Neural cell (in vitro differentiated cells): Measurements from ENCODE around the gene ZBTB17. TPM values are rescaled to one million over a fixed set of nuclear protein-coding genes. Genes with fewer than 3 reads are reported as not detected.

ENCODE experiments used
- H2AFZ ChIP-seq: fragments of 200-600, 300-800 bp; sonication (generic), shearing (Covaris generic); 2 replicates; pipeline ENCODE4 v1.6.0; 2014; ENCODE audit warnings: low read depth, mild to moderate bottlenecking, antibody characterized with exemption, low read length, moderate library complexity
- H3F3A ChIP-seq: fragments of 200-600 bp; shearing (Covaris generic); 2 replicates; pipeline ENCODE4 v1.6.1; 2016; ENCODE audit warnings: mild to moderate bottlenecking, moderate library complexity, mixed read lengths, antibody characterized with exemption, low read length; ENCODE audit not compliant: insufficient read depth, poor library complexity, severe bottlenecking
- H3K27ac ChIP-seq: fragments of 200-600, 300-800 bp; sonication (generic), shearing (Covaris generic); 2 replicates; pipeline ENCODE4 v1.5.1; 2014; ENCODE audit warnings: mild to moderate bottlenecking, low read length, moderate library complexity
- H3K27me3 ChIP-seq: fragments of 300-800, 200-600 bp; sonication (generic), shearing (Covaris generic); 2 replicates; pipeline ENCODE4 v1.6.0; 2014; ENCODE audit warnings: mild to moderate bottlenecking, low read depth, low read length, moderate library complexity; ENCODE audit not compliant: insufficient read depth
- H3K36me3 ChIP-seq: fragments of 300-800, 200-600 bp; sonication (generic), shearing (Covaris generic); 2 replicates; pipeline ENCODE4 v1.5.1; 2014; ENCODE audit warnings: mild to moderate bottlenecking, antibody characterized with exemption, low read length, moderate library complexity; ENCODE audit not compliant: insufficient read depth
- H3K4me2 ChIP-seq: fragments of 300-800, 200-600 bp; sonication (generic), shearing (Covaris generic); 2 replicates; pipeline ENCODE4 v1.6.0; 2014; ENCODE audit warnings: mild to moderate bottlenecking, low read length
- H3K4me3 ChIP-seq: fragments of 300-800, 200-600 bp; sonication (generic), shearing (Covaris generic); 2 replicates; pipeline ENCODE4 v1.5.1; 2014; ENCODE audit warnings: mild to moderate bottlenecking, low read length, moderate library complexity
- H3K79me2 ChIP-seq: fragments of 200-600 bp; shearing (Covaris generic); replicated peaks from 2 replicates; pipeline ENCODE4 v1.6.0; 2014; ENCODE audit warnings: mild to moderate bottlenecking, low read length, moderate library complexity; ENCODE audit not compliant: insufficient read depth
- H3K9ac ChIP-seq: fragments of 300-800, 200-600 bp; sonication (generic), shearing (Covaris generic); 2 replicates; pipeline ENCODE4 v1.6.1; 2016; ENCODE audit warnings: mild to moderate bottlenecking, low read length, mixed read lengths
- H3K9me2 ChIP-seq: fragments of 200-600 bp; shearing (Covaris generic); 2 replicates; pipeline ENCODE4 v1.6.1; 2016; ENCODE audit warnings: mild to moderate bottlenecking, low read length, mixed read lengths; ENCODE audit not compliant: insufficient read depth
- H3K9me3 ChIP-seq: fragments of 200-600, 300-800 bp; sonication (generic), shearing (Covaris generic); 2 replicates; pipeline ENCODE4 v1.6.1; 2016; ENCODE audit warnings: mild to moderate bottlenecking, mixed run types, low read length, moderate library complexity, mixed read lengths
- H4K20me1 ChIP-seq: fragments of 200-600 bp; shearing (Covaris generic); 2 replicates; pipeline ENCODE4 v1.6.1; 2016; ENCODE audit warnings: mild to moderate bottlenecking, mixed run types; ENCODE audit not compliant: insufficient read depth
- EP300 ChIP-seq: fragments of 450-650 bp; conservative IDR thresholded peaks from 2 replicates; pipeline ENCODE4 v1.6.1; 2014; ENCODE audit warnings: antibody characterized with exemption, mild to moderate bottlenecking, moderate library complexity; ENCODE audit not compliant: poor library complexity, severe bottlenecking
- EZH2 ChIP-seq: fragments of 200-600, 300-800 bp; shearing (Covaris generic), sonication (generic); IDR thresholded peaks from 2 replicates; pipeline ENCODE4 v1.6.1; 2014; ENCODE audit warnings: antibody characterized with exemption, low read length, borderline replicate concordance, mild to moderate bottlenecking; ENCODE audit not compliant: insufficient read depth, poor library complexity, severe bottlenecking
- MXI1 ChIP-seq: fragments of 450-650 bp; conservative IDR thresholded peaks from 2 replicates; pipeline ENCODE4 v1.6.1; 2014; ENCODE audit warnings: antibody characterized with exemption, mild to moderate bottlenecking; ENCODE audit not compliant: poor library complexity, severe bottlenecking
- POLR2AphosphoS5 ChIP-seq: IDR thresholded peaks from 2 replicates; pipeline ENCODE4 v1.6.1; 2012
- RAD21 ChIP-seq: fragments of 450-650 bp; conservative IDR thresholded peaks from 2 replicates; pipeline ENCODE4 v1.6.1; 2014; ENCODE audit warnings: antibody characterized with exemption, mild to moderate bottlenecking, moderate library complexity
- SMC3 ChIP-seq: fragments of 450-650 bp; conservative IDR thresholded peaks from 2 replicates; pipeline ENCODE4 v1.6.1; 2014; ENCODE audit warnings: antibody characterized with exemption, mild to moderate bottlenecking, moderate library complexity; ENCODE audit not compliant: poor library complexity
- TAF1 ChIP-seq: IDR thresholded peaks from 2 replicates; pipeline ENCODE4 v1.6.1; 2012; ENCODE audit warnings: low read depth
- polyA plus RNA-seq: library from polyadenylated mRNA; depleted of rRNA; stranded (reverse); fragments of >200 nt; gene quantifications from 2 replicates; pipeline ENCODE4 v1.2.3, GENCODE V29; 2014
- TF ChIP-seq, protein P1 (sequence below): IDR thresholded peaks from 2 replicates; pipeline ENCODE4 v1.6.1; 2012; ENCODE audit warnings: borderline replicate concordance
- TF ChIP-seq, protein P2 (sequence below): fragments of 450-650 bp; IDR thresholded peaks from 2 replicates; pipeline ENCODE4 v1.5.1; 2014; ENCODE audit warnings: antibody characterized with exemption, mild to moderate bottlenecking, moderate library complexity; ENCODE audit not compliant: poor library complexity, severe bottlenecking

ZBTB17 gene
- polyA plus RNA-seq, 1 donor from 2014 or later, result 114 TPM

DNA sequence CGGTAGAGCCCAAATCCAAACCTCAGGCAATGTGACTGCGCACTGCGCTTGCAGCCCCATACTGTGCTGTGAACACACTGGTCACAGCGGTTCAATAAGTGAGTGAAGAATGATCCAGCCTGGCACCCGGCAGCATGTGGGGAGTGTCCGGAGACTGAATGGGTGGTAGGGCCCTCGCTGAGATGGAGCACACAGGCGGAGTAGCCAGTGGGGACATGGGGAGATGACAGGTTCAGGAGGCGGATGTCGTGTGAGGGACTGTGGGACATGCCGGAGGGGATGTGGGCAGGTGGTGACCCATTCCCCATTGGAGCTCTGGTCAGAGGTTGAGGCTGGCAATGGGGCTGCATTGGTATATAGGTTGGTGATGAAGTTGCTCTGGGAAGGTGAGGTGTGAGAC, 33.8 kb upstream of the ZBTB17 start:
- Histone ChIP-seq H2AFZ (no peak overlapping the region), H3K4me3 (no peak overlapping the region), H3K79me2 (no peaks in the 10 kb centered on the region), H3K9ac (no peak overlapping the region), H3K36me3 (no peaks in the 10 kb centered on the region), H3K27ac (no peak overlapping the region), H3F3A (no peaks in the 10 kb centered on the region), H4K20me1 (no peaks in the 10 kb centered on the region), H3K27me3 (no peaks in the 10 kb centered on the region), H3K9me2 (no peaks in the 10 kb centered on the region), H3K4me2 (no peak overlapping the region), H3K9me3 (no peaks in the 10 kb centered on the region)
- TF ChIP-seq SMC3 (no peak), TAF1 (no peak), EP300 (no peak), RAD21 (no peak), POLR2AphosphoS5 (no peak), MXI1 (no peak), EZH2 (no peak)
- TF ChIP-seq, protein P1, sequence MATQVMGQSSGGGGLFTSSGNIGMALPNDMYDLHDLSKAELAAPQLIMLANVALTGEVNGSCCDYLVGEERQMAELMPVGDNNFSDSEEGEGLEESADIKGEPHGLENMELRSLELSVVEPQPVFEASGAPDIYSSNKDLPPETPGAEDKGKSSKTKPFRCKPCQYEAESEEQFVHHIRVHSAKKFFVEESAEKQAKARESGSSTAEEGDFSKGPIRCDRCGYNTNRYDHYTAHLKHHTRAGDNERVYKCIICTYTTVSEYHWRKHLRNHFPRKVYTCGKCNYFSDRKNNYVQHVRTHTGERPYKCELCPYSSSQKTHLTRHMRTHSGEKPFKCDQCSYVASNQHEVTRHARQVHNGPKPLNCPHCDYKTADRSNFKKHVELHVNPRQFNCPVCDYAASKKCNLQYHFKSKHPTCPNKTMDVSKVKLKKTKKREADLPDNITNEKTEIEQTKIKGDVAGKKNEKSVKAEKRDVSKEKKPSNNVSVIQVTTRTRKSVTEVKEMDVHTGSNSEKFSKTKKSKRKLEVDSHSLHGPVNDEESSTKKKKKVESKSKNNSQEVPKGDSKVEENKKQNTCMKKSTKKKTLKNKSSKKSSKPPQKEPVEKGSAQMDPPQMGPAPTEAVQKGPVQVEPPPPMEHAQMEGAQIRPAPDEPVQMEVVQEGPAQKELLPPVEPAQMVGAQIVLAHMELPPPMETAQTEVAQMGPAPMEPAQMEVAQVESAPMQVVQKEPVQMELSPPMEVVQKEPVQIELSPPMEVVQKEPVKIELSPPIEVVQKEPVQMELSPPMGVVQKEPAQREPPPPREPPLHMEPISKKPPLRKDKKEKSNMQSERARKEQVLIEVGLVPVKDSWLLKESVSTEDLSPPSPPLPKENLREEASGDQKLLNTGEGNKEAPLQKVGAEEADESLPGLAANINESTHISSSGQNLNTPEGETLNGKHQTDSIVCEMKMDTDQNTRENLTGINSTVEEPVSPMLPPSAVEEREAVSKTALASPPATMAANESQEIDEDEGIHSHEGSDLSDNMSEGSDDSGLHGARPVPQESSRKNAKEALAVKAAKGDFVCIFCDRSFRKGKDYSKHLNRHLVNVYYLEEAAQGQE, result no peak
- TF ChIP-seq, protein P2, sequence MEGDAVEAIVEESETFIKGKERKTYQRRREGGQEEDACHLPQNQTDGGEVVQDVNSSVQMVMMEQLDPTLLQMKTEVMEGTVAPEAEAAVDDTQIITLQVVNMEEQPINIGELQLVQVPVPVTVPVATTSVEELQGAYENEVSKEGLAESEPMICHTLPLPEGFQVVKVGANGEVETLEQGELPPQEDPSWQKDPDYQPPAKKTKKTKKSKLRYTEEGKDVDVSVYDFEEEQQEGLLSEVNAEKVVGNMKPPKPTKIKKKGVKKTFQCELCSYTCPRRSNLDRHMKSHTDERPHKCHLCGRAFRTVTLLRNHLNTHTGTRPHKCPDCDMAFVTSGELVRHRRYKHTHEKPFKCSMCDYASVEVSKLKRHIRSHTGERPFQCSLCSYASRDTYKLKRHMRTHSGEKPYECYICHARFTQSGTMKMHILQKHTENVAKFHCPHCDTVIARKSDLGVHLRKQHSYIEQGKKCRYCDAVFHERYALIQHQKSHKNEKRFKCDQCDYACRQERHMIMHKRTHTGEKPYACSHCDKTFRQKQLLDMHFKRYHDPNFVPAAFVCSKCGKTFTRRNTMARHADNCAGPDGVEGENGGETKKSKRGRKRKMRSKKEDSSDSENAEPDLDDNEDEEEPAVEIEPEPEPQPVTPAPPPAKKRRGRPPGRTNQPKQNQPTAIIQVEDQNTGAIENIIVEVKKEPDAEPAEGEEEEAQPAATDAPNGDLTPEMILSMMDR, result no peak

DNA sequence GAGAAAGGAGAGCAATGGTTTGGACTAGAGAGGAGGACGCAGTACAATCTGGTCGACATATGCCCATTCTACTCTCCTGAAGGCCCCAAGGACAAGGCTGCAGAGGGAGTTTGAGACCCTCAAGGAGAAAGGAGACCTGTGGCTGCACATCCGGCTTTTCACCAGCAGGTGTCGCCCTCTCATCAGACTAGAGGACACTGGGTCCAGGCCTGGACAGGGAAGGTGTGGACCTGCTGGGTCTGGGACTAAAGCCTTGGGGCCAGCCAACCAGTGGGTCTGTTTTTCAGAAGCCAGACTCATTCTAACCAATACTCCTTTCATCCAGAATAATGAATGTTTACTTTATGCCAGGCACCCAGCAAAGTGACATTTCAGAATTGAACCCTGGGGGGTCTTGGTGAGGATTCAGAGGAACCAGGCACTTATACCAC, 33.1 kb upstream of the ZBTB17 start:
- Histone ChIP-seq H3K4me3 (no peak overlapping the region), H3K27ac (no peak overlapping the region), H3K9me3 (no peaks in the 10 kb centered on the region), H3K79me2 (no peaks in the 10 kb centered on the region), H4K20me1 (no peaks in the 10 kb centered on the region), H3K36me3 (no peaks in the 10 kb centered on the region), H3F3A (no peaks in the 10 kb centered on the region), H2AFZ (no peak overlapping the region), H3K27me3 (no peaks in the 10 kb centered on the region), H3K9ac (no peak overlapping the region), H3K9me2 (no peaks in the 10 kb centered on the region), H3K4me2 (no peak overlapping the region)
- TF ChIP-seq EP300, result no peak
- TF ChIP-seq, protein P1, result no peak
- TF ChIP-seq POLR2AphosphoS5, result no peak
- peak; percentile 94 for TF ChIP-seq SMC3
- TF ChIP-seq TAF1, result no peak
- peak; percentile 91 for TF ChIP-seq RAD21
- no peak for TF ChIP-seq EZH2
- no peak for TF ChIP-seq MXI1
- TF ChIP-seq, protein P2, result peak; percentile 96
